Loucy (cell line): Measurements from ENCODE around the gene TGFB3.

Experiments
- H2AFZ ChIP-seq: fragments of 200-600 bp; sonication (generic); 2 replicates; pipeline ENCODE4 v1.6.0; 2016; ENCODE audit warnings: antibody characterized with exemption, mild to moderate bottlenecking, low read length, moderate library complexity
- H3F3A ChIP-seq: fragments of 200-600 bp; 2 replicates; pipeline ENCODE4 v1.6.0; 2016; ENCODE audit warnings: antibody characterized with exemption, low read depth, mild to moderate bottlenecking
- H3K27me3 ChIP-seq: fragments of 200-600 bp; sonication (generic); 2 replicates; pipeline ENCODE4 v1.6.1; 2014; ENCODE audit warnings: low read length, mild to moderate bottlenecking; ENCODE audit not compliant: insufficient read depth, poor library complexity, severe bottlenecking
- H3K36me3 ChIP-seq: fragments of 200-600 bp; sonication (generic); 2 replicates; pipeline ENCODE4 v1.6.1; 2016; ENCODE audit warnings: low read length; ENCODE audit not compliant: insufficient read depth
- H3K4me1 ChIP-seq: fragments of 200-600 bp; sonication (generic); 2 replicates; pipeline ENCODE4 v1.5.1; 2014; ENCODE audit warnings: low read length, mild to moderate bottlenecking; ENCODE audit not compliant: insufficient read depth, poor library complexity, severe bottlenecking
- H3K4me2 ChIP-seq: fragments of 200-600 bp; sonication (generic); 2 replicates; pipeline ENCODE4 v1.6.0; 2014; ENCODE audit warnings: antibody characterized with exemption, low read length, low read depth, mild to moderate bottlenecking; ENCODE audit not compliant: poor library complexity, severe bottlenecking
- H3K4me3 ChIP-seq: fragments of 200-600 bp; sonication (generic); 2 replicates; pipeline ENCODE4 v1.5.1; 2014; ENCODE audit warnings: low read length, mild to moderate bottlenecking, mixed read lengths; ENCODE audit not compliant: poor library complexity, severe bottlenecking
- H3K79me2 ChIP-seq: fragments of 200-600 bp; sonication (generic); 2 replicates; pipeline ENCODE4 v1.6.1; 2014; ENCODE audit warnings: low read length; ENCODE audit not compliant: insufficient read depth
- H3K9ac ChIP-seq: fragments of 200-600 bp; sonication (generic); 2 replicates; pipeline ENCODE4 v1.6.0; 2014; ENCODE audit warnings: mild to moderate bottlenecking, low read depth, low read length, moderate library complexity; ENCODE audit not compliant: poor library complexity, severe bottlenecking
- H3K9me2 ChIP-seq: fragments of 200-600 bp; sonication (generic); replicated peaks from 2 replicates; pipeline ENCODE4 v1.6.1; 2016; ENCODE audit warnings: low read depth, low read length, mixed read lengths
- H3K9me3 ChIP-seq: fragments of 200-600 bp; sonication (generic); 2 replicates; pipeline ENCODE4 v1.6.1; 2014; ENCODE audit warnings: mild to moderate bottlenecking, antibody characterized with exemption, low read length, low read depth; ENCODE audit not compliant: insufficient read depth
- H4K20me1 ChIP-seq: fragments of 200-600 bp; sonication (generic); 2 replicates; pipeline ENCODE4 v1.6.0; 2014; ENCODE audit warnings: antibody characterized with exemption, low read length, mild to moderate bottlenecking; ENCODE audit not compliant: insufficient read depth, poor library complexity, severe bottlenecking
- CTCF ChIP-seq: fragments of 200-600 bp; sonication (generic); conservative IDR thresholded peaks from 2 replicates; pipeline ENCODE4 v1.5.1; 2014; ENCODE audit warnings: mild to moderate bottlenecking, antibody characterized with exemption, low read length
- EZH2phosphoT487 ChIP-seq: fragments of 200-600 bp; IDR thresholded peaks from 2 replicates; pipeline ENCODE4 v1.6.1; 2018; ENCODE audit warnings: antibody characterized with exemption, mild to moderate bottlenecking, moderate library complexity, borderline replicate concordance

Gene TGFB3

DNA sequence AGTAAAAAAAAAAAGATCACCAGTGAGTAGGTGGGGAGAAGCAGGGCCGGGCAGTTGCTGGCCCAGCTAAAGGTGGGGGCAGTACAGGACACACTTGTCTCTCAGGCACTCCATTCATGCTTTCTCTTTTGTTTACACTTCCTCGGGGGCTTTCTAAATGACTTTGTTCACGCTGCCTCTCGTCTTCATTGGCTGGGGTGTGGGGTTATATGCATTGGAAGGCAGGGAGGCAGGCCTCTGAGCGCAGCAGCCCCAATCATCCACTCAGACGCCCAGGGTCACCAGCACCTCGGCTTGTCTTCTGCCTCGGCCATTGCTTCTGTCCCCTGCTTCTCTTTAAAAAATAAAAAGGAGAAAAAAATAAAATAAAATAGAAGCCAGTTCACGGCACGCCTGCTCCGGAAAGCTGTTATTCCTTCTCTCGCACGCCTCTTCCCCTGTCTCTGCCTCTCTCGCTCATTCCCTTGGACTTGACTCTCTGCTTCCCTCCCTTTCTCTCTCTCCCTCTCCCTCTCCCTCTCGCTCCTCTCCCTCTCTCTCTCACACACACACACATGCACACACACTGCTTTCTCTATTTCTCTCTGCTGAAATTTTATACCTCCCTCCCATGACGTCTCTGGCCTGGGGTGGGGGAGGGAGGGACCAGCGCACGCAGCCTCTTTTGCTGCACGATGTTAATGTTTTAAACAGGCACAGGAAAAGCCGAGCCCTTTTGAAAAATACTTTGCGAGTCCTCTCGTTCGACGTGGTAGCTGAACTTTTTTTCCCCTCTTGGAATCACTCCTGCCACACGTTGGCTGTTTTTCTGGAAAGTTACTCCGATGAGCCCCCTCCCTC is at the start of gene TGFB3:
TGFB3 (minus strand) TSS at position 570 of the 840 bp plus-strand sequence. CDS start 1,102 bp downstream, outside the sequence.
- peak within 1 kb of the TSS; percentile 82 for H3K4me2 ChIP-seq
- H3K27me3 ChIP-seq = no peaks in the 10 kb centered on the region
- H4K20me1 ChIP-seq = no peaks in the 10 kb centered on the region
- H3K9ac ChIP-seq = peak within 1 kb of the TSS; percentile 73
- no peaks in the 10 kb centered on the region for H3K36me3 ChIP-seq
- peak within 1 kb of the TSS; percentile 98 for H2AFZ ChIP-seq
- peaks cover 11% of the 10 kb centered on the region for H3K4me1 ChIP-seq
- H3K9me2 ChIP-seq = no peaks in the 10 kb centered on the region
- H3K4me3 ChIP-seq = peak within 1 kb of the TSS; percentile 87
- no peaks in the 10 kb centered on the region for H3F3A ChIP-seq
- TF ChIP-seq CTCF (no peak), EZH2phosphoT487 (no peak)
- H3K79me2 ChIP-seq = no peaks in the 10 kb centered on the region
- H3K9me3 ChIP-seq = no peaks in the 10 kb centered on the region

GRCh38 chr14:76024211-76024907 is 42.6 kb upstream of the TGFB3 start:
- H3K36me3 ChIP-seq = no peaks in the 10 kb centered on the region; the same call in 1 of the 2 replicates
- no peaks in the 10 kb centered on the region for H3K79me2 ChIP-seq
- no peak overlapping the region for H2AFZ ChIP-seq
- no peaks in the 10 kb centered on the region for H3K27me3 ChIP-seq
- H3K9me2 ChIP-seq = no peaks in the 10 kb centered on the region
- TF ChIP-seq CTCF (no peak), EZH2phosphoT487 (no peak)
- H3K4me3 ChIP-seq = no peak overlapping the region
- H3F3A ChIP-seq = no peaks in the 10 kb centered on the region
- H3K4me1 ChIP-seq = no peaks in the 10 kb centered on the region
- no peak overlapping the region for H3K9ac ChIP-seq
- H3K4me2 ChIP-seq = no peak overlapping the region
- no peaks in the 10 kb centered on the region for H4K20me1 ChIP-seq
- H3K9me3 ChIP-seq = peaks cover 1% of the 10 kb centered on the region; the same call in 1 of the 2 replicates

DNA sequence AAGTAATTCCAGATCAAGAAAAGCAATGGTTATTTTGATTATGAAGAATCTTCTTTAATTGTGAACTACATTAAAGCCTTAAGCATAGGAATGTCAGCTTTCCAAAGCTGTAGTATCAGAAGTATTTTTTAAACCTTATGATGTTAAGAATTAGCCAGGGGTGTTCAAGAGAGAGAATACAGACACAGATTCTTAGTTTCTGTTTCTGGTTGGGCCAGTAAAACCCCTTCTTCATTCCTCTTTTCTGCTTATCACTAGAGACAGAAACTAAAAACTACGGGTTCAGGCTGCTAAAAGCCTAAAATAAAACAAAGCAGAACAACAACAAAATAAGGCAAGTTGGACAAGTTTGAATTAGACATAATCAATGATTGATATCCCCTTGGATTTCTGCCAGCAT is 42.0 kb upstream of the TGFB3 start:
- Histone ChIP-seq H3K4me3 (no peak overlapping the region), H3K4me2 (no peak overlapping the region), H2AFZ (no peak overlapping the region), H3K4me1 (no peaks in the 10 kb centered on the region), H3K36me3 (no peaks in the 10 kb centered on the region; the same call in 1 of the 2 replicates), H3K9ac (no peak overlapping the region), H4K20me1 (no peaks in the 10 kb centered on the region), H3K9me3 (peaks cover 4% of the 10 kb centered on the region; the same call in 1 of the 2 replicates), H3K9me2 (no peaks in the 10 kb centered on the region), H3K79me2 (no peaks in the 10 kb centered on the region), H3K27me3 (no peaks in the 10 kb centered on the region), H3F3A (no peaks in the 10 kb centered on the region)
- TF ChIP-seq EZH2phosphoT487 = no peak
